ENCODE data around the gene EMCN.

DNA sequence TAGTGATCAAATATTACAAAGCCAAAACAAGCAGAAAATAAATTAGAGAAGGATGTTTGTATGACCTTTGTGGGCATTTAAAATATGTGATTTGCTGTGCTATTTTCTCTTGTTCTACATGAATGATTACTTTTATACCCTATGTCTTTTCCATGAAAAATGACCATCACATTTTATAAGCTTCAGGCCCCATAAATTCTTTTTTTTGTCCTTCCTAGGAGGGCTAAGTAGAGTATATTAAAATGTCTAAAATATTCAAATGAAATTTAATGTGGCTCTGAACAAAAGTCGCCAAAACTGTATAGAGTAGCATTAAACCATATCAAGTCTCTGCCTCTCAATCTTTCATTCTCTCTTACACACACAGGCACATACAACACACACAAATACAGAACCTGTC, 15.9 kb upstream of the EMCN start:
- TF ChIP-seq CTCF (IDR thresholded peaks at IDR 0.05) (no peak), POLR2A (IDR thresholded peaks at IDR 0.05) (no peak)
